Endothelial cell of umbilical vein (primary cell): ENCODE results near the gene IDI1.

Source experiments
- CTCF ChIP-seq, 2 donors: IDR thresholded peaks; 1 replicate in 1 of 2; 2 replicates in 1 of 2; pipeline ENCODE4 v1.5.1; 2011; ENCODE audit warnings: low read length in 2 of 2, mild to moderate bottlenecking in 2 of 2, moderate library complexity in 2 of 2, control low read depth in 1 of 2, inconsistent platforms in 1 of 2, low read depth in 1 of 2; ENCODE audit not compliant: insufficient read depth in 1 of 2; ENCODE audit errors: extremely low read depth in 1 of 2
- EZH2 ChIP-seq: IDR thresholded peaks from 2 replicates; pipeline ENCODE4 v1.6.1; 2012; ENCODE audit warnings: borderline replicate concordance, low read depth, mild to moderate bottlenecking, moderate library complexity, low read length, inconsistent platforms; ENCODE audit not compliant: severe bottlenecking
- MAX ChIP-seq: IDR thresholded peaks from 2 replicates; pipeline ENCODE4 v1.6.1; 2011; ENCODE audit not compliant: insufficient read depth, insufficient read length
- MYC ChIP-seq: IDR thresholded peaks from one replicate; pipeline ENCODE4 v1.6.1; 2011; ENCODE audit warnings: mild to moderate bottlenecking, low read depth, low read length
- POLR2A ChIP-seq: IDR thresholded peaks from 2 replicates; pipeline ENCODE4 v1.6.1; 2012; ENCODE audit warnings: low read depth, mild to moderate bottlenecking, control low read depth, low read length

GRCh38 chr10:1003884-1004670, 44.8 kb downstream of the IDI1 start:
- TF ChIP-seq CTCF (IDR thresholded peaks at IDR 0.05; ENCODE audit: extremely low read depth in 1 of 2, insufficient read depth in 1 of 2, low read depth in 1 of 2, low read length in 2 of 2): no peak
- TF ChIP-seq MAX: no peak
- TF ChIP-seq POLR2A: no peak
- no peak for TF ChIP-seq EZH2
- no peak for TF ChIP-seq MYC
